ENCODE measurements around the gene AHNAK.
"Not testable (repeated sequence)": the region's sequence is repeated elsewhere in the genome, so short reads cannot be mapped to it uniquely, and the experiment has no call there.

GRCh38 chr11:62570903-62571302 is 24.3 kb upstream of the AHNAK start:
- not testable (repeated sequence) for TF ChIP-seq POLR2A (IDR thresholded peaks at IDR 0.05; ENCODE audit: low read length); CTCF (IDR thresholded peaks at IDR 0.05); KDM1A (IDR thresholded peaks at IDR 0.05; ENCODE audit: low read depth); ZSCAN20 (CRISPR knock-in tag; IDR thresholded peaks at IDR 0.05)

Measured in A549 (cell line).